GM21737 (cell line): ENCODE measurements around the gene KLHL35.
"Not testable (repeated sequence)": the region's sequence is repeated elsewhere in the genome, so short reads cannot be mapped to it uniquely, and the experiment has no call there.

Source experiments
- ATAC-seq: cut with Tn5 transposase; IDR thresholded peaks from one replicate; pipeline ENCODE4 v1.9.1; 2021; ENCODE audit warnings: mild to moderate bottlenecking, moderate library complexity; ENCODE audit not compliant: unreplicated experiment

The KLHL35 gene

GRCh38 chr11:75398906-75399305 is 34.1 kb downstream of the KLHL35 start:
- ATAC-seq, result no peak

GRCh38 chr11:75394085-75394840 is 38.7 kb downstream of the KLHL35 start:
- ATAC-seq, result no peak

- ATAC-seq, result no peak
Observed at GRCh38 chr11:75389925-75390324, 43.1 kb downstream of the KLHL35 start.

- no peak for ATAC-seq
Observed at GRCh38 chr11:75389276-75389605, 43.8 kb downstream of the KLHL35 start.

- no peak for ATAC-seq
Observed at GRCh38 chr11:75388386-75389275, 44.4 kb downstream of the KLHL35 start.

GRCh38 chr11:75387736-75388294 is 45.2 kb downstream of the KLHL35 start:
- no peak for ATAC-seq

- no peak for ATAC-seq
Observed at GRCh38 chr11:75386942-75387630, 45.9 kb downstream of the KLHL35 start.

GRCh38 chr11:75384438-75385080 is 48.4 kb downstream of the KLHL35 start:
- no peak for ATAC-seq

GRCh38 chr11:75383246-75383645 is 49.8 kb downstream of the KLHL35 start:
- ATAC-seq, result no peak

- no peak for ATAC-seq
Observed at GRCh38 chr11:75380716-75381420, 52.1 kb downstream of the KLHL35 start.

- ATAC-seq, result no peak
Observed at GRCh38 chr11:75380245-75380644, 52.8 kb downstream of the KLHL35 start.

- ATAC-seq, result not testable (repeated sequence)
Observed at GRCh38 chr11:75378776-75379175, 54.2 kb downstream of the KLHL35 start.

- no peak for ATAC-seq
Observed at GRCh38 chr11:75376175-75376574, 56.8 kb downstream of the KLHL35 start.

GRCh38 chr11:75375626-75376025 is 57.4 kb downstream of the KLHL35 start:
- no peak for ATAC-seq

GRCh38 chr11:75374646-75375045 is 58.4 kb downstream of the KLHL35 start:
- no peak for ATAC-seq

GRCh38 chr11:75373201-75373600 is 59.8 kb downstream of the KLHL35 start:
- no peak for ATAC-seq
